Epidermal melanocyte (primary cell): ENCODE data around the gene CLCA2.

Experiments used
- DNase-seq: peaks from one replicate; pipeline ENCODE4 v3.0.0; 2011; ENCODE audit warnings: low spot score; ENCODE audit not compliant: insufficient read length

CLCA2 gene

GRCh38 chr1:86423873-86424272 is at the start of gene CLCA2:
CLCA2 (plus strand) TSS chr1:86424171; CDS start chr1:86424248, 77 bp downstream.
- no peak for DNase-seq

- DNase-seq = no peak
Observed at GRCh38 chr1:86375688-86376087, 48.3 kb upstream of the CLCA2 start.

GRCh38 chr1:86377341-86377740 is 46.6 kb upstream of the CLCA2 start:
- DNase-seq = no peak

GRCh38 chr1:86378813-86379212 is 45.2 kb upstream of the CLCA2 start:
- DNase-seq = no peak

GRCh38 chr1:86380257-86380861 is 43.6 kb upstream of the CLCA2 start:
- DNase-seq = peak; percentile 22

- DNase-seq = no peak
Observed at GRCh38 chr1:86381223-86381622, 42.7 kb upstream of the CLCA2 start.

- no peak for DNase-seq
Observed at GRCh38 chr1:86382878-86383277, 41.1 kb upstream of the CLCA2 start.

- no peak for DNase-seq
Observed at GRCh38 chr1:86387916-86388627, 35.9 kb upstream of the CLCA2 start.

- DNase-seq = no peak
Observed at GRCh38 chr1:86388777-86389176, 35.2 kb upstream of the CLCA2 start.

- DNase-seq = no peak
Observed at GRCh38 chr1:86389307-86389706, 34.7 kb upstream of the CLCA2 start.

GRCh38 chr1:86394416-86394815 is 29.6 kb upstream of the CLCA2 start:
- DNase-seq = no peak

- DNase-seq = peak; percentile 54
Observed at GRCh38 chr1:86395751-86396497, 28.0 kb upstream of the CLCA2 start, which contains the start of gene ODF2L. ODF2L (minus strand) TSS chr1:86396323; CDS start chr1:86387027, 9,296 bp downstream.

- no peak for DNase-seq
Observed at GRCh38 chr1:86396498-86396890, 27.5 kb upstream of the CLCA2 start.

- DNase-seq = no peak
Observed at GRCh38 chr1:86409416-86410021, 14.5 kb upstream of the CLCA2 start.

- DNase-seq = no peak
Observed at GRCh38 chr1:86410879-86411278, 13.1 kb upstream of the CLCA2 start.

- DNase-seq = no peak
Observed at GRCh38 chr1:86416343-86416742, 7.6 kb upstream of the CLCA2 start.

GRCh38 chr1:86419277-86419903 is 4.6 kb upstream of the CLCA2 start:
- no peak for DNase-seq

- DNase-seq = no peak
Observed at GRCh38 chr1:86421601-86422280, 2.2 kb upstream of the CLCA2 start.

- no peak for DNase-seq
Observed at GRCh38 chr1:86423473-86423872, 498 bp upstream of the CLCA2 start.

GRCh38 chr1:86429122-86429725 is 5.3 kb downstream of the CLCA2 start:
- DNase-seq = no peak
